Measurements from ENCODE around the gene PLCB4.

- TF ChIP-seq CTCF (conservative IDR thresholded peaks at IDR 0.05; ENCODE audit: low read length) (no peak), EZH2phosphoT487 (IDR thresholded peaks at IDR 0.05; ENCODE audit: borderline replicate concordance, low read depth, low read length) (no peak)
Observed at GRCh38 chr20:9169409-9169808, 100.5 kb downstream of the PLCB4 start.

All from OCI-LY7 (cell line).